Measurements from ENCODE around the gene TTC28. TPM values are rescaled to one million over a fixed set of nuclear protein-coding genes. Genes with fewer than 3 reads are reported as not detected.
"Not testable (repeated sequence)": the region's sequence is repeated elsewhere in the genome, so short reads cannot be mapped to it uniquely, and the experiment has no call there.

Gene TTC28
- total RNA-seq, 2 experiments from 2014 or later, result 1.2 to 3.6 TPM

DNA sequence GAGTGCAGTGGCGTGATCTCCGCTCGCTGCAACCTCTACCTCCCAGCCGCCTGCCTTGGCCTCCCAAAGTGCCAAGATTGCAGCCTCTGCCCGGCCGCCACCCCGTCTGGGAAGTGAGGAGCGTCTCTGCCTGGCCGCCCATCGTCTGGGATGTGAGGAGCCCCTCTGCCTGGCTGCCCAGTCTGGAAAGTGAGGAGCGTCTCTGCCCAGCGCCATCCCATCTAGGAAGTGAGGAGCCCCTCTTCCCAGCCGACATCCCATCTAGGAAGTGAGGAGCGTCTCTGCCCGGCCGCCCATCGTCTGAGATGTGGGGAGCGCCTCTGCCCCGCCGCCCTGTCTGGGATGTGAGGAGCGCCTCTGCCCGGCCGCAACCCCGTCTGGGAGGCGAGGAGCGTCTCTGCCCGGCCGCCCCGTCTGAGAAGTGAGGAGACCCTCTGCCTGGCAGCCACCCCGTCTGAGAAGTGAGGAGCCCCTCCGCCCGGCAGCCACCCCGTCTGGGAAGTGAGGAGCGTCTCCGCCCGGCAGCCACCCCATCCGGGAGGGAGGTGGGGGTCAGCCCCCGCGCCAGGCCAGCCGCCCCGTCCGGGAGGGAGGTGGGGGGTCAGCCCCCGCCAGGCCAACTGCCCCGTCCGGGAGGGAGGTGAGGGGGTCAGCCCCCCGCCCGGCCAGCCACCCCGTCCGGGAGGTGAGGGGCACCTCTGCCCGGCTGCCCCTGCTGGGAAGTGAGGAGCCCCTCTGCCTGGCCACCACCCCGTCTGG is 126.4 kb downstream of the TTC28 start:
- H3K4me3 Mint-ChIP-seq; DNase-seq; CTCF ChIA-PET; H3K36me3 Mint-ChIP-seq; H3K4me1 Mint-ChIP-seq; H3K9me3 Mint-ChIP-seq (ENCODE audit: low read depth); ATAC-seq; H3K27ac Mint-ChIP-seq: not testable (repeated sequence)
- peaks cover 16% of the 10 kb centered on the region for H3K27me3 Mint-ChIP-seq

DNA sequence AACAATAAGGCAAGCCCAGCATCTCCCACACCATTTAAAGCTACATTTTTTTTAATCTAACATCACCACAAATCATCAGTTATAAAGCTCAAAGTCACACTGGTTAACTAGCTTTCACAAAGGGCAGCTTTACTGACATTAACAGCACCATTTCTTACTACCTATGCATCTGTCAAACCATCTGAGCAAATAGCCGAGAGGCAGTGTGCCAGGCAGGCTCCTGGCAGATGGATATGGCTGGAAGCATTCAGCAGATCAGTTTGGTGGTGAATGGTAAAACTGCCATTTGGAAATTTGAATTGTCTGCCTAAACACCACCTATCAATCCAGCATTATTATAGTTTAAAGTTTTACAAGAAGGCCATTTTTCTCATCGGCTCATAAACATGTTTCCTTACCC is 131.2 kb downstream of the TTC28 start:
- no peaks in the 10 kb centered on the region for H3K4me1 Mint-ChIP-seq
- no peaks in the 10 kb centered on the region for H3K9me3 Mint-ChIP-seq (ENCODE audit: low read depth)
- no peak overlapping the region for H3K4me3 Mint-ChIP-seq
- DNase-seq (no peak), ATAC-seq (no peak)
- H3K27ac Mint-ChIP-seq, result no peak overlapping the region
- CTCF ChIA-PET, result no interaction called here
- H3K36me3 Mint-ChIP-seq, result no peaks in the 10 kb centered on the region
- H3K27me3 Mint-ChIP-seq, result peaks cover 15% of the 10 kb centered on the region

- ATAC-seq (no peak), DNase-seq (no peak)
- H3K4me1 Mint-ChIP-seq, result no peaks in the 10 kb centered on the region
- H3K27ac Mint-ChIP-seq, result no peak overlapping the region
- no peak overlapping the region for H3K4me3 Mint-ChIP-seq
- no peaks in the 10 kb centered on the region for H3K9me3 Mint-ChIP-seq (ENCODE audit: low read depth)
- H3K27me3 Mint-ChIP-seq, result peaks cover 18% of the 10 kb centered on the region
- CTCF ChIA-PET, result no interaction called here
- no peaks in the 10 kb centered on the region for H3K36me3 Mint-ChIP-seq
Observed at GRCh38 chr22:28547132-28547842, 132.4 kb downstream of the TTC28 start.

DNA sequence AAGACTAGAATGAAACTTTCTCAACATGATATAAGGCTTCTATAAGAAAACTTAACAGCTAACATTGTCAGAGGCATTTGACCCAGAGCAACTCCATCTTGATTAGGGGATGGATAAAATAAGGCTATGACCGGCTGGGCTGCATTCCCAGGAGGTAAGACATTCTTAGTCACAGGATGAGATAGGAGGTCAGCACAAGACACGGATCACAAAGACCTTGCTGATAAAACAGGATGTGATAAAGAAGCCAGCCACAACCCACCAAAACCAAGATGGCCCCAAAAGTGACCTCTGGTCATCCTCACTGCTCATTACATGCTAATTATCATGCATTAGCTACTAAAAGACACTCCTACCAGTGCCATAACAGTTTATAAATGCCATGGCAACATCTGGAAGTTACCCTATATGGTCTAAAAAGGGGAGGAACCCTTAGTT is 135.2 kb downstream of the TTC28 start:
- no peak for DNase-seq
- CTCF ChIA-PET, result no interaction called here
- no peaks in the 10 kb centered on the region for H3K9me3 Mint-ChIP-seq (ENCODE audit: low read depth)
- H3K4me1 Mint-ChIP-seq, result no peaks in the 10 kb centered on the region
- H3K4me3 Mint-ChIP-seq, result no peak overlapping the region
- ATAC-seq, result no peak
- no peaks in the 10 kb centered on the region for H3K36me3 Mint-ChIP-seq
- H3K27ac Mint-ChIP-seq, result no peak overlapping the region
- H3K27me3 Mint-ChIP-seq, result peaks cover 13% of the 10 kb centered on the region

GRCh38 chr22:28542980-28543621 is 136.5 kb downstream of the TTC28 start:
- peaks cover 9% of the 10 kb centered on the region for H3K27me3 Mint-ChIP-seq
- ATAC-seq (no peak), DNase-seq (no peak)
- H3K4me1 Mint-ChIP-seq, result no peaks in the 10 kb centered on the region
- H3K9me3 Mint-ChIP-seq (ENCODE audit: low read depth), result no peaks in the 10 kb centered on the region
- no peak overlapping the region for H3K4me3 Mint-ChIP-seq
- H3K36me3 Mint-ChIP-seq, result no peaks in the 10 kb centered on the region
- CTCF ChIA-PET, result no interaction called here
- no peak overlapping the region for H3K27ac Mint-ChIP-seq

DNA sequence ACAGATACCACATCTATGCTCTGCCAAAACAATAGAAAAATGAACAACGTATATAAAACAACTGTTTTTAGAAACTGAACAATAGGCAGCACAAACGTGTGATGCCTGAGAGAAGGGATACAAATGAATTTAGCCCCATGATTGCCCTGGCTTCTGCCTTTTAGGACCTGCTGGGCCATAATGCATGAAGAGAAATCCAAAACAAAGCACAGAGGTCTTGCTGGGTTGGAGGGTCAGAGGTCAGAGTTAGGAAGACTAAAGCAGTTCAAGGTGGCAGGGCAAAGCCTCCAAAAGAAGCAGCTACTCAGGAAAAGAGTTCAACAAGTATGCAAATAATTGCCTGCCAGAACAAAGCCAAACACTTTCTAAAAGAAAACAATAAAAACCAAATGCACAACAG is 138.5 kb downstream of the TTC28 start:
- Mint-ChIP-seq H3K9me3 (ENCODE audit: low read depth) (no peaks in the 10 kb centered on the region), H3K4me3 (no peak overlapping the region), H3K36me3 (no peaks in the 10 kb centered on the region), H3K27ac (no peak overlapping the region), H3K4me1 (no peaks in the 10 kb centered on the region), H3K27me3 (peaks cover 9% of the 10 kb centered on the region)
- DNase-seq (no peak), ATAC-seq (no peak)
- CTCF ChIA-PET, result no interaction called here

- H3K36me3 Mint-ChIP-seq, result no peaks in the 10 kb centered on the region
- H3K9me3 Mint-ChIP-seq (ENCODE audit: low read depth), result no peaks in the 10 kb centered on the region
- peaks cover 6% of the 10 kb centered on the region for H3K27me3 Mint-ChIP-seq
- no peaks in the 10 kb centered on the region for H3K4me1 Mint-ChIP-seq
- DNase-seq, result no peak
- no peak overlapping the region for H3K4me3 Mint-ChIP-seq
- ATAC-seq, result no peak
- no peak overlapping the region for H3K27ac Mint-ChIP-seq
- CTCF ChIA-PET, result no interaction called here
Observed at GRCh38 chr22:28538922-28539321, 140.7 kb downstream of the TTC28 start.

DNA sequence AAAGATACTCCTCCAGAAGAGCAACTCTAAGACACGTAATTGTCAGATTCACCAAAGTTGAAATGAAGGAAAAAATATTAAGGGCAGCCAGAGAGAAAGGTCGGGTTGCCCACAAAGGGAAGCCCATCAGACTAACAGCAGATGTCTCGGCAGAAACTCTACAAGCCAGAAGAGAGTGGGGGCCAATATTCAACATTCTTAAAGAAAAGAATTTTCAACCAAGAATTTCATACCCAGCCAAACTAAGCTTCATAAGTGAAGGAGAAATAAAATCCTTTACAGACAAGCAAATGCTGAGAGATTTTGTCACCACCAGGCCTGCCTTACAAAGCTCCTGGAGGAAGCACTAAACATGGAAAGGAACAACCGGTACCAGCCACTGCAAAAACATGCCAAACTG is 149.1 kb downstream of the TTC28 start:
- H3K9me3 Mint-ChIP-seq (ENCODE audit: low read depth); H3K27ac Mint-ChIP-seq; H3K4me3 Mint-ChIP-seq; H3K4me1 Mint-ChIP-seq; DNase-seq; ATAC-seq; CTCF ChIA-PET; H3K36me3 Mint-ChIP-seq: not testable (repeated sequence)
- H3K27me3 Mint-ChIP-seq, result peaks cover 14% of the 10 kb centered on the region

- H3K27me3 Mint-ChIP-seq, result peaks cover 14% of the 10 kb centered on the region
- ATAC-seq; H3K4me3 Mint-ChIP-seq; H3K36me3 Mint-ChIP-seq; H3K27ac Mint-ChIP-seq; H3K9me3 Mint-ChIP-seq (ENCODE audit: low read depth); DNase-seq; CTCF ChIA-PET; H3K4me1 Mint-ChIP-seq: not testable (repeated sequence)
Observed at GRCh38 chr22:28529144-28529543, 150.5 kb downstream of the TTC28 start.

GRCh38 chr22:28521451-28521850 is 158.2 kb downstream of the TTC28 start:
- CTCF ChIA-PET, result no interaction called here
- H3K27ac Mint-ChIP-seq, result no peak overlapping the region
- peaks cover 41% of the 10 kb centered on the region for H3K27me3 Mint-ChIP-seq
- ATAC-seq, result no peak
- no peaks in the 10 kb centered on the region for H3K36me3 Mint-ChIP-seq
- DNase-seq, result no peak
- H3K4me1 Mint-ChIP-seq, result no peaks in the 10 kb centered on the region
- H3K9me3 Mint-ChIP-seq (ENCODE audit: low read depth), result no peaks in the 10 kb centered on the region
- H3K4me3 Mint-ChIP-seq, result no peak overlapping the region

DNA sequence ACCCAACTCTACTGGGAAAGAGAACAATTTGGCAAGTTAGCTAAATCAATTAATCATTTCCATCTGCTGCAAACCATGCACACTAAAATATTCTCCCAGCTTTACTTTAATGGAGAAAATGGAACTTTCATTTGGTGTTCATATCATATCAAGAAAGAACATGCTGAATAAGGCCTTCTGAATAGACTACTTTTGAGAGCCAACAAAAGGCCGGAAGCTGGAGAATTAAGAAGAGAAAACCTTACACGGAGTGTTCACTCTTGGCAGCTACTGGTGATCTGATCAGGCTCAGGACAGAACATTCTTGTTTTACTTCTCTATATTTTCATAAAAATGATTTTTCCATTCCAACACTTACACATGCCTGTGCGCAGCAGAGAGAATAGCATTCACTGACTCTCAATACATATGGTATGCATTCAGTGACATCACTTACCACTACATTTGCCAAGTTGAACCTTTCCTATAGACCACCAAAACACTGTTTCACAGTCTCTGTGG is 165.3 kb downstream of the TTC28 start:
- peaks cover 23% of the 10 kb centered on the region for H3K27me3 Mint-ChIP-seq
- no peak overlapping the region for H3K27ac Mint-ChIP-seq
- no peaks in the 10 kb centered on the region for H3K36me3 Mint-ChIP-seq
- no peaks in the 10 kb centered on the region for H3K4me1 Mint-ChIP-seq
- CTCF ChIA-PET, result no interaction called here
- DNase-seq, result no peak
- H3K9me3 Mint-ChIP-seq (ENCODE audit: low read depth), result peaks cover under 1% of the 10 kb centered on the region
- no peak for ATAC-seq
- H3K4me3 Mint-ChIP-seq, result no peak overlapping the region

DNA sequence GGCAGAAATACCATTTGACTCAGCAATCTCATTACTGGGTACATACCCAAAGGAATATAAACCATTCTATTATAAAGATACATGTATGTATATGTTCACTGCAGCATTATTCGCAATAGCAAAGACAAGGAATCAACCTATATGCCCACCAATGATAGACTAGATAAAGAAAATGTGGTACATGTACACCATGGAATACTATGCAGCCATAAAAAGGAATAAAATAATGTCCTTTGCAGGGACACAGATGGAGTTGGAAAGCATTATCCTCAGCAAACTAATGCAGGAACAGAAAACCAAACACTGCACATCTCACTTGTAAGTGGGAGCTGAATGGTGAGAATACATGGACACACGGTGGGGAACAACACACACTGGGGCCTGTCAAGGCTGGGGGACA is 167.3 kb downstream of the TTC28 start:
- H3K27me3 Mint-ChIP-seq, result peaks cover 21% of the 10 kb centered on the region
- H3K9me3 Mint-ChIP-seq (ENCODE audit: low read depth); H3K36me3 Mint-ChIP-seq; ATAC-seq; DNase-seq; CTCF ChIA-PET; H3K4me1 Mint-ChIP-seq; H3K27ac Mint-ChIP-seq; H3K4me3 Mint-ChIP-seq: not testable (repeated sequence)

- no peaks in the 10 kb centered on the region for H3K4me1 Mint-ChIP-seq
- no peak overlapping the region for H3K27ac Mint-ChIP-seq
- peaks cover 4% of the 10 kb centered on the region for H3K9me3 Mint-ChIP-seq (ENCODE audit: low read depth)
- CTCF ChIA-PET, result no interaction called here
- H3K4me3 Mint-ChIP-seq, result no peak overlapping the region
- DNase-seq (no peak), ATAC-seq (no peak)
- peaks cover 15% of the 10 kb centered on the region for H3K27me3 Mint-ChIP-seq
- H3K36me3 Mint-ChIP-seq, result no peaks in the 10 kb centered on the region
Observed at GRCh38 chr22:28507896-28508295, 171.7 kb downstream of the TTC28 start.

GRCh38 chr22:28506150-28506535 is 173.5 kb downstream of the TTC28 start:
- H3K4me1 Mint-ChIP-seq, result no peaks in the 10 kb centered on the region
- H3K27me3 Mint-ChIP-seq, result peaks cover 21% of the 10 kb centered on the region
- CTCF ChIA-PET, result no interaction called here
- no peak overlapping the region for H3K27ac Mint-ChIP-seq
- peaks cover 4% of the 10 kb centered on the region for H3K9me3 Mint-ChIP-seq (ENCODE audit: low read depth)
- ATAC-seq (no peak), DNase-seq (no peak)
- H3K36me3 Mint-ChIP-seq, result no peaks in the 10 kb centered on the region
- no peak overlapping the region for H3K4me3 Mint-ChIP-seq

Measured in activated CD8-positive, alpha-beta memory T cell treated with anti-CD3 and anti-CD28 coated beads, Interleukin-2, amount 10 ng/mL, durations not matched to agents 7 days and 5 days (primary cell).